GM12891 (cell line): ENCODE data around the gene ATL1.

Experiments
- DNase-seq: peaks from one replicate; pipeline ENCODE4 v3.0.0; 2011; ENCODE audit warnings: low spot score; ENCODE audit not compliant: insufficient read length
- FAIRE-seq: peaks from 2 replicates; lab custom pipeline; 2011; peaks lifted over from hg19 to GRCh38; lab: Jason Lieb, UNC
- PAX5 ChIP-seq: IDR thresholded peaks from 2 replicates; pipeline ENCODE4 v1.6.1; 2011; ENCODE audit warnings: low read length, moderate library complexity, mild to moderate bottlenecking; ENCODE audit not compliant: insufficient read depth, severe bottlenecking
- POLR2A ChIP-seq: IDR thresholded peaks from 2 replicates; pipeline ENCODE4 v1.6.1; 2011; ENCODE audit warnings: low read depth, low read length, control low read depth
- POLR2AphosphoS5 ChIP-seq: IDR thresholded peaks from 2 replicates; pipeline ENCODE4 v1.6.1; 2011; ENCODE audit warnings: low read depth, low read length, control low read depth
- POU2F2 ChIP-seq: IDR thresholded peaks from 2 replicates; pipeline ENCODE4 v1.6.1; 2011; ENCODE audit warnings: low read depth, mild to moderate bottlenecking, control low read depth, low read length, moderate library complexity
- SPI1 ChIP-seq: IDR thresholded peaks from 2 replicates; pipeline ENCODE4 v1.6.1; 2011; ENCODE audit warnings: low read depth, low read length, control low read depth
- TAF1 ChIP-seq: IDR thresholded peaks from 2 replicates; pipeline ENCODE4 v1.6.1; 2011; ENCODE audit warnings: low read depth, low read length, control low read depth

ATL1 gene

DNA sequence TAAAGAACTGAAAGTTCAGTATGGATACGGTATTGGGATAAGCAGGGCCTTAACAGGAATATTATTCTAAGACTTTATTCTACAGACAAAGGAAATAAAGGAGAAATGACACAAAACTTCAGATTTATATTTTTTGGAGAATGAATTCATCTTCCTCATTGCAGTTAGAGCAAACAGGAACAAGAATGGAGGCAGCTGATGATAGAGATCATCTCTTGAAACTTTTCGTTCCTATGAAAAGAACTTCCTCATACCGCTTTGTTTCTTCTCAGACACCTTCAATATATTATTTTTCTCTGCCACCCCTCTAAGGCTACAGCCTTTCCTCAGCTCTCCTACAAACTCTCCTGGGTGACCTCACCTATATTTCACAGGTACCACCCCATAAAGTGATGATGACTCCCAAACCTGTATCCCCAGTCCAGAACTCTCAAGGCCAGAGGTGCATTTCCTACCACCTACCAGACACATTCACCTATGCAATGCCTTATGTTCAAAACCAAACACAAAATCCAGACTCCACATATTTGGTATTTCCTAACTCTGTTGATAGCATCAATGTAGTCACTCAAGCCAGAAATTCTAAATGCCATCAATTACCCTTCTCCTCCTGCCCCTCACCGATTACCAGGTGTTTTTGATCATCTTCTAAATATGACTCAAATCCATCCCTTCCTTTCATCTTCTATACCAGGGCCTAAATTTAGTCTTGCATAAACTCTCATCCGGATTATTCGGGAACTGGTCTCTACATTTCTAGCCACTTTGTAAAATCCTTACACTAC lies 35.0 kb upstream of the ATL1 start:
- no peak for DNase-seq

DNA sequence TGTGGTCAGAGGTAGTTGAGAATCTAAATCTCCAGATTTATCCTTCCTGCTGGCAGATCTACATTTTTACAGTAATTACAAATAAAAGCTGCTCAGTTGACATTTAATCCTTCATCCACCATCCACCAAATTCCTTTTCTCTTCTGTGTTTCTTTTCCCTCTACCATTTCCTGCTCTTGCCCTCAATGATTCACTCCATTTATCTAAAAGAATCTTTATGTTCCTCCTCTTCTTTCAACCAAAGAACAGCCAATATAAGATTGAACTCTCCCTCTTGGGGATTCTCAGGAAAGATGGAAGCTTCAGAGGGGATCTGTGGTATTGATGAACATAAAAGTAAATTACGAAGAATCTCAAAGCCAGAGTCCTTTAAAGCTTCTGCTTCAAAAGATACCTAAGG lies 31.9 kb upstream of the ATL1 start:
- TF ChIP-seq TAF1 (no peak), POU2F2 (no peak), SPI1 (no peak), POLR2AphosphoS5 (no peak), POLR2A (no peak), PAX5 (no peak)
- no peak for DNase-seq
- no peak for FAIRE-seq

More for the DNA sequence above, 35.0 kb upstream of the ATL1 start:
- TF ChIP-seq PAX5, result no peak
- TF ChIP-seq POLR2A, result no peak
- no peak for TF ChIP-seq SPI1
- no peak for TF ChIP-seq POLR2AphosphoS5
- TF ChIP-seq POU2F2, result no peak
- TF ChIP-seq TAF1, result no peak
- FAIRE-seq, result peak; percentile 47

DNA sequence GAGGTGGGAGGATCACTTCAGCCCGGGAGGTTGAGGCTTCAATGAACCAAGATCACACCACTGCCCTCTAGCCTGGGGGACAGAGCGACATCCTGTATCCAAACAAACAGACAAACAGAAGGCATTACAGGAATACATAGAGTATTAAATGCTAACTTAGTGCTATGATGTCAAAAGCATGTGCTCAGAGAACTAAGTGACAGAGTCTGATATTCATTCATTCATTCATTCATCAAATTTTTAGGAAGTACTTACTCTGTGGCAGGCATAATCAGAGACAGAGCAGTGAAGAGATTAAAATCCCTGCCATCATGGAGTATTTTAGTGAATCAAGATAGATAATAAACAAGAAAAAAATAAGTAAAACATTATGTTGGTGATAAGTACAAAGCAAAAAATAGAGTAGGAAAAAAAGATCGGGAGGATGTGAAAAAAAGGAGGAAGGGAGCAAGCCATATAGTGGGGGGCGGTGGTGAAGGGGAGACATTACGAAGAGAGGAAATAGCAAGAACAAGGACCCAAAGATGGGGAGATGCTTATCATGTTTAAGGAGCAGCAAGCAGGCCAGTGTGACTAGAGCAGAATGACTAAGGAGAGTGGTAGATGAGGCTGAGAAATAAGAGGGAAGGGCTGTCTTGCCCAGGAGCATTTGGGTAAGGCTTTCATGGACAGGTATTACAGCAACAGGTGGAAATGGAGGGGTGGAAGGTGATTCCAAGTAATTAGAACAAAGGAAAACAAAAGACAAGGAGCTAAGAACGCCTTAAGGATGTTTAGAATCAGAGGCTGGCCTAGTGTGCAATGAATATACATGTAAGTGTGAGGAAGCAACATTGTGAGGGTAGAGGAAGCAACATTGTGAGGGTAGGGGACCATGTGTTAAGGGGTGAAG lies 30.4 kb upstream of the ATL1 start:
- TF ChIP-seq POU2F2, result no peak
- TF ChIP-seq SPI1, result no peak
- no peak for TF ChIP-seq TAF1
- no peak for TF ChIP-seq PAX5
- no peak for TF ChIP-seq POLR2AphosphoS5
- TF ChIP-seq POLR2A, result no peak
- FAIRE-seq, result peak; percentile 41

DNA sequence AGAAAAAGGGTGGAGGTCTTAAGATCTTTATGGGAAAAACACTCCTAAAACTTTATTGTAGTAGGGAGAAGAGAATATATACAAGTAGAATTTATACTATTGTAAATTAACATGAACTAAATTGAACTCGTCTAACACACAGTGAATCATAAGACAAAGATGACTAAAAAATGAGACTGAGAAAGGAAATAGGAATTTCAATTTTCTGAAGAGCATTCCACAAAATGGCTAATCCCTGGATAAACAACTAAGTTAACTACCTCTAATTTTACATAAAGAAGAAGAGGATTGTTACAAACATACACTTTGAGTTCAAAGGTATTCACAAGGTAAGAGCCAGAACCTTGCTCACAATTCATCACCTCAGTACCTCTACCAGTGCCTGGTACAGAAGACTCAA lies 29.6 kb upstream of the ATL1 start:
- DNase-seq, result no peak
- no peak for TF ChIP-seq PAX5
- TF ChIP-seq POU2F2, result no peak
- no peak for TF ChIP-seq TAF1
- no peak for TF ChIP-seq POLR2AphosphoS5
- no peak for TF ChIP-seq POLR2A
- no peak for TF ChIP-seq SPI1
- no peak for FAIRE-seq

More for the DNA sequence above, 30.4 kb upstream of the ATL1 start:
- DNase-seq, result no peak

GRCh38 chr14:50530794-50531365 lies 29.1 kb upstream of the ATL1 start:
- no peak for TF ChIP-seq PAX5
- TF ChIP-seq POLR2A, result no peak
- DNase-seq, result no peak
- peak; percentile 51 for FAIRE-seq

DNA sequence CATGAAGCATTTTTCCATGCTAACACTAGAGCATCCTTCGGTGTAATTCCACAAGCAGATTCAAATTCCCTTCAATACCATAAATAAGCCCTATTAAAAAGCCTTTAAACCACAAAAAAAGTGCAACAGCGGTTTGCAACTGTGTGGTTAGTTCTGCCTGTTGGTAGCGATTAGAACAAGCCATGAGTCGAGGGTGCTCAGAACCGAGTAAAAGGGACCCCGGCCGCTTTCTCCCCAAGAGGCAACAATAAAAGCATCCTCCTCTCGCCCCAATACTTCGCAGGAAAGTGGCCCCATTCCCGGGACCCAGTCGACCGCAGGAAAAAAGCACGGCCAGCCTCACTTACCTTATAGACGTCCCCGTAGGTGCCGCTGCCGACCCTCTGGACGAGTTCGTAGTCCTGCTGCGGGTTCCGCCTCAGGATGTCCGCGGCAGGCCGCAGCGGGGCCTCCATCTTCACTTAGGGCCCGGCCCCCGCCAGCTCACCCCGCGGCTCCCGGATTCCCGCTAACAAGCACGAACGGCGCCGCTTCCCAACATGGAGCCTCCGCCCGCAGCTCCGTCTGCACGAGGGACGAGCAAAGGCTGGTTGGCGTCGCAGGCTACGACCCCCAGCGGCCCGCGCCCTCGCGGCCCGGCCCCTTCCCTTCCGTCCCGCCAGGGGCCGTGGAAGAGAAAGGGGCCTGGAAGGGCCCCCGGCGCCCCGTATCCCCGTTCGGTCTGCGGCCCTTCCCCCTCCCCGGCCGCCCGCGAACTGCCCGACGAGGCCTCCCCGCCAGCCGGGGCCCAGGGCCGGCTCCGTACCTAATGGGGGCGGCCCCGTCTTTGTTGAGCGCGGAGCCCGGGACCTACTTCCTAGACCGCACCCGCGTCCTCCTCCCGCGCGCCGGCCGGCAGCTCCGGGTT lies 28.1 kb upstream of the ATL1 start:
- DNase-seq (no peak), FAIRE-seq (peak; percentile 41)
- TF ChIP-seq POU2F2, result peak; percentile 32; the same call in 1 of the 2 replicates
- TF ChIP-seq TAF1, result no peak

DNA sequence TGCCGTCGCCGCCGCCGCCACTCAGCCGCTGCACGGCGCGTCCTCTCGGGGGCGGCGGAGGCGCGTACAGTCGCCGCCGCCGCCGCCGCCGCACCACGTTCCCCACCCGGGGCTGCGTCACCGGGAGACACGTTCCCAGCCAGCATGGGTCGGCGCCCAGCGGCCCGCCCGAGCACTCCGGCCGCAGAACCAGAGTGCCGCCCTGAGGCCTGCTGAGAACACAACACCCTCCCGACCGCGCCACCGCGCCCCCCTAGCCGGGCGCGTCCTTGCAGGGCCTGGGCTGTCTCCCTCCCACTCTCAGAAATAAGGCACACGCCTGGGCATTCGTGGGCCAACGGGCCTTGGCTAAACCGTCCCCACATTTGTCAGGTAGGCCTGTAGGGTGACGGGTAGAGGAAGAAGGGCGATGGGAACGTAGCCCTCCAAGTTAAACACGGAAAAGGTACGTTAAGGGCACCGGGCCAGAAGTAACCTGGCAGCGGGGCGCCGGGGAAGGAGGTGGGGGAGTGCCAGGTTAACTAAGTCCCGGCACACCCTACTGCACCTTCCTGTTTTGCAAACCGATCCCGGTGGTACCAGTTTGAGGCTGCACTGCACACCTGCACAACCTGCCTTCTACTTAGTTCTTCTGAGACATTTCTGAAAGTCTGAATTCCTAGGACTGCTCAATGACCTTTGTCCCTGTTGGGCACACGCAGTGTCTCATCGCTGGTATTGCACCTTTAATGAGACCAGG lies 27.3 kb upstream of the ATL1 start, which contains the start of gene MAP4K5:
Gene MAP4K5, minus strand, starts transcription at position 68 of the 739 bp plus-strand sequence. CDS start 520 bp downstream, outside the sequence.
- TF ChIP-seq TAF1 (no peak), POU2F2 (peak; percentile 46; the same call in 1 of the 2 replicates), PAX5 (peak; percentile 50)
- peak; percentile 86 for DNase-seq
- peak; percentile 98 for FAIRE-seq

GRCh38 chr14:50533241-50533705 lies 26.7 kb upstream of the ATL1 start:
- FAIRE-seq (no peak), DNase-seq (no peak)
- TF ChIP-seq TAF1, result no peak
- no peak for TF ChIP-seq POLR2A
- TF ChIP-seq POU2F2, result no peak
- TF ChIP-seq PAX5, result no peak
- TF ChIP-seq SPI1, result peak; percentile 62
